HEK293 (cell line): ENCODE results near the gene GPRC5D.

Experiments used
- KLF7 ChIP-seq: fragments of 450-650 bp; formaldehyde crosslinking; IDR thresholded peaks from 2 replicates; pipeline ENCODE4 v1.5.1; 2016; ENCODE audit warnings: missing biosample characterization, missing genetic modification characterization, borderline replicate concordance
- ZNF121 ChIP-seq: fragments of 450-650 bp; formaldehyde crosslinking; IDR thresholded peaks from 2 replicates; pipeline ENCODE4 v1.5.1; 2016; ENCODE audit warnings: missing biosample characterization, missing genetic modification characterization
- ZNF138 ChIP-seq: fragments of 450-650 bp; formaldehyde crosslinking; IDR thresholded peaks from 2 replicates; pipeline ENCODE4 v1.5.1; 2016; ENCODE audit warnings: missing biosample characterization, missing genetic modification characterization, borderline replicate concordance
- ZNF362 ChIP-seq: fragments of 450-650 bp; formaldehyde crosslinking; IDR thresholded peaks from 2 replicates; pipeline ENCODE4 v1.5.1; 2016; ENCODE audit warnings: missing biosample characterization, missing genetic modification characterization
- ZNF785 ChIP-seq: fragments of 450-650 bp; formaldehyde crosslinking; IDR thresholded peaks from 2 replicates; pipeline ENCODE4 v1.5.1; 2016; ENCODE audit warnings: missing biosample characterization, missing genetic modification characterization
- ZNF837 ChIP-seq: fragments of 450-650 bp; formaldehyde crosslinking; IDR thresholded peaks from 2 replicates; pipeline ENCODE4 v1.5.1; 2016; ENCODE audit warnings: missing biosample characterization, missing genetic modification characterization
- TF ChIP-seq, protein P1 (sequence below): fragments of 450-650 bp; formaldehyde crosslinking; IDR thresholded peaks from 2 replicates; pipeline ENCODE4 v1.5.1; 2016; ENCODE audit warnings: missing biosample characterization, missing genetic modification characterization
- TF ChIP-seq, protein P2 (sequence below): fragments of 450-650 bp; formaldehyde crosslinking; IDR thresholded peaks from 2 replicates; pipeline ENCODE4 v1.5.1; 2016; ENCODE audit warnings: missing biosample characterization, missing genetic modification characterization

DNA sequence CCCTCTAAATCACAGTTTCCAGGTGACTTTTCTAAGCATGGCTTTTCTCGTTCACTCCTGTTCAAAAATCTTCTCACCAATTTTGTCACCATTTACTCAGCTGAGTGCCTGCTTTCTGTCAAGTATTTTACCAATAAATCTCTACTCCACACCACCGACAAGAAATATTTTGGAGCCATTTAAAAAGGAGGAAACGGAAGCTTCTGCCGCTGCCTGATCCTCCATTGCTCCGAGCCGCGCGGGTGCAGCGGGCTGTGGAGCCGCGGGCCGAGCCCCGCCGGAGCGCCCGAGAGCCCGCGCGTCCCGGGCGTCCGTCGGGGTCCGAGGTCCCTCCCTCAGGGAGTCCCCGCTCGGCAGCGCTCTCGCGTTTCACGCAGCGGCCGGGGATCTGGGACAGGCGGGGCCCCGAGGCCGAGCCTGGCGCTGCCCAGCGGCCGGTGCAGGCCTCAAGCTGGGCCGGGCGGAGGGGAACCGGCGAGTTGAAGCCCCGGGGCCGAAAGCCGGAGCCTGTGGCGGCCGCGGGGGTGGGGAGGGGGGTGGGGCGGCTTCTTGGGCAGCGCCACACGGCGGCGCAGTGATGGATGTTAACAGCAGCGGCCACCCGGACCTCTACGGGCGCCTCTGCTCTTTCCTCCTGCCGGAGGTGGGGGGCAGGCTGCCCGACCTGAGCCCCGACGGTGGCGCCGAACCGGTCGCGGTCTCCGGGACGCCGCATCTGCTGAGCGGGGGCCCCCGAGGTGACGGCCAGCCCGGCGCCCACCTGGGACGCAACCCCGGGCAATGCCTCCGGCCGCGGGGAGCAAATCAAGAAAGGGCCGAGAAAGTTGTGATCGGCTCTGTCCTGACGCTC lies 49.2 kb upstream of the GPRC5D start:
- TF ChIP-seq, protein P1, sequence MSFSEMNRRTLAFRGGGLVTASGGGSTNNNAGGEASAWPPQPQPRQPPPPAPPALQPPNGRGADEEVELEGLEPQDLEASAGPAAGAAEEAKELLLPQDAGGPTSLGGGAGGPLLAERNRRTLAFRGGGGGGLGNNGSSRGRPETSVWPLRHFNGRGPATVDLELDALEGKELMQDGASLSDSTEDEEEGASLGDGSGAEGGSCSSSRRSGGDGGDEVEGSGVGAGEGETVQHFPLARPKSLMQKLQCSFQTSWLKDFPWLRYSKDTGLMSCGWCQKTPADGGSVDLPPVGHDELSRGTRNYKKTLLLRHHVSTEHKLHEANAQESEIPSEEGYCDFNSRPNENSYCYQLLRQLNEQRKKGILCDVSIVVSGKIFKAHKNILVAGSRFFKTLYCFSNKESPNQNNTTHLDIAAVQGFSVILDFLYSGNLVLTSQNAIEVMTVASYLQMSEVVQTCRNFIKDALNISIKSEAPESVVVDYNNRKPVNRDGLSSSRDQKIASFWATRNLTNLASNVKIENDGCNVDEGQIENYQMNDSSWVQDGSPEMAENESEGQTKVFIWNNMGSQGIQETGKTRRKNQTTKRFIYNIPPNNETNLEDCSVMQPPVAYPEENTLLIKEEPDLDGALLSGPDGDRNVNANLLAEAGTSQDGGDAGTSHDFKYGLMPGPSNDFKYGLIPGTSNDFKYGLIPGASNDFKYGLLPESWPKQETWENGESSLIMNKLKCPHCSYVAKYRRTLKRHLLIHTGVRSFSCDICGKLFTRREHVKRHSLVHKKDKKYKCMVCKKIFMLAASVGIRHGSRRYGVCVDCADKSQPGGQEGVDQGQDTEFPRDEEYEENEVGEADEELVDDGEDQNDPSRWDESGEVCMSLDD (tag by site-specific recombination), result no peak
- TF ChIP-seq ZNF138 (no peak), ZNF362 (tag by site-specific recombination) (no peak), KLF7 (tag by site-specific recombination) (no peak), ZNF785 (no peak), ZNF837 (tag by site-specific recombination) (no peak), ZNF121 (tag by site-specific recombination) (no peak)
- TF ChIP-seq, protein P2, sequence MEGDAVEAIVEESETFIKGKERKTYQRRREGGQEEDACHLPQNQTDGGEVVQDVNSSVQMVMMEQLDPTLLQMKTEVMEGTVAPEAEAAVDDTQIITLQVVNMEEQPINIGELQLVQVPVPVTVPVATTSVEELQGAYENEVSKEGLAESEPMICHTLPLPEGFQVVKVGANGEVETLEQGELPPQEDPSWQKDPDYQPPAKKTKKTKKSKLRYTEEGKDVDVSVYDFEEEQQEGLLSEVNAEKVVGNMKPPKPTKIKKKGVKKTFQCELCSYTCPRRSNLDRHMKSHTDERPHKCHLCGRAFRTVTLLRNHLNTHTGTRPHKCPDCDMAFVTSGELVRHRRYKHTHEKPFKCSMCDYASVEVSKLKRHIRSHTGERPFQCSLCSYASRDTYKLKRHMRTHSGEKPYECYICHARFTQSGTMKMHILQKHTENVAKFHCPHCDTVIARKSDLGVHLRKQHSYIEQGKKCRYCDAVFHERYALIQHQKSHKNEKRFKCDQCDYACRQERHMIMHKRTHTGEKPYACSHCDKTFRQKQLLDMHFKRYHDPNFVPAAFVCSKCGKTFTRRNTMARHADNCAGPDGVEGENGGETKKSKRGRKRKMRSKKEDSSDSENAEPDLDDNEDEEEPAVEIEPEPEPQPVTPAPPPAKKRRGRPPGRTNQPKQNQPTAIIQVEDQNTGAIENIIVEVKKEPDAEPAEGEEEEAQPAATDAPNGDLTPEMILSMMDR (tag by site-specific recombination), result peak; percentile 40; the same call in 1 of the 2 replicates
